ENCODE measurements around the gene VEGFB. TPM values are rescaled to one million over a fixed set of nuclear protein-coding genes. Genes with fewer than 3 reads are reported as not detected.

VEGFB gene
- total RNA-seq, result 77.6 TPM
- 157 TPM for polyA plus RNA-seq (ENCODE audit: insufficient read depth, low read depth, low replicate concordance)
- long read RNA-seq, donor 1, transcript VEGFB-201 (7 exons, 1,380 nt), result major isoform, 26 of 48 reads
- long read RNA-seq, donor 1, partial matches to known transcripts, result 18 of 48 reads
- long read RNA-seq, donor 1, other reads (novel, unspliced or antisense), result 0 of 48 reads
- long read RNA-seq, donor 2, transcript VEGFB-202 (7 exons, 979 nt), result minor isoform, 9 of 41 reads
- long read RNA-seq, donor 2, transcript VEGFB-201 (7 exons, 1,380 nt), result major isoform, 15 of 41 reads
- long read RNA-seq, donor 2, partial matches to known transcripts, result 17 of 41 reads
- long read RNA-seq, donor 2, other reads (novel, unspliced or antisense), result 0 of 41 reads
- long read RNA-seq, donor 3, transcript VEGFB-201 (7 exons, 1,380 nt), result major isoform, 15 of 24 reads
- long read RNA-seq, donor 3, transcript VEGFB-202 (7 exons, 979 nt), result minor isoform, 9 of 24 reads
- long read RNA-seq, donor 3, partial matches to known transcripts, result 0 of 24 reads
- long read RNA-seq, donor 3, other reads (novel, unspliced or antisense), result 0 of 24 reads
- long read RNA-seq, donor 4, transcript VEGFB-201 (7 exons, 1,380 nt), result major isoform, 18 of 19 reads
- long read RNA-seq, donor 4, partial matches to known transcripts, result 0 of 19 reads
- long read RNA-seq, donor 4, other reads (novel, unspliced or antisense), result 0 of 19 reads
- long read RNA-seq, donor 5, partial matches to known transcripts, result 0 of 3 reads
- long read RNA-seq, donor 5, other reads (novel, unspliced or antisense), result 0 of 3 reads
- long read RNA-seq, donor 6, transcript VEGFB-202 (7 exons, 979 nt), result minor isoform, 5 of 14 reads
- long read RNA-seq, donor 6, transcript VEGFB-201 (7 exons, 1,380 nt), result major isoform, 9 of 14 reads
- long read RNA-seq, donor 6, partial matches to known transcripts, result 0 of 14 reads
- long read RNA-seq, donor 6, other reads (novel, unspliced or antisense), result 0 of 14 reads
- long read RNA-seq, donor 7, transcript VEGFB-201 (7 exons, 1,380 nt), result major isoform, 22 of 72 reads
- long read RNA-seq, donor 7, transcript VEGFB-202 (7 exons, 979 nt), result minor isoform, 19 of 72 reads
- long read RNA-seq, donor 7, partial matches to known transcripts, result 15 of 72 reads
- long read RNA-seq, donor 7, other reads (novel, unspliced or antisense), result 14 of 72 reads
- long read RNA-seq, donor 8, transcript VEGFB-201 (7 exons, 1,380 nt), result major isoform, 8 of 25 reads
- long read RNA-seq, donor 8, partial matches to known transcripts, result 13 of 25 reads
- long read RNA-seq, donor 8, other reads (novel, unspliced or antisense), result 0 of 25 reads
- long read RNA-seq, donor 9, transcript VEGFB-202 (7 exons, 979 nt), result minor isoform, 6 of 15 reads
- long read RNA-seq, donor 9, transcript VEGFB-201 (7 exons, 1,380 nt), result major isoform, 9 of 15 reads
- long read RNA-seq, donor 9, partial matches to known transcripts, result 0 of 15 reads
- long read RNA-seq, donor 9, other reads (novel, unspliced or antisense), result 0 of 15 reads
- long read RNA-seq, donor 10, transcript VEGFB-202 (7 exons, 979 nt), result minor isoform, 5 of 16 reads
- long read RNA-seq, donor 10, transcript VEGFB-201 (7 exons, 1,380 nt), result major isoform, 10 of 16 reads
- long read RNA-seq, donor 10, partial matches to known transcripts, result 0 of 16 reads
- long read RNA-seq, donor 10, other reads (novel, unspliced or antisense), result 0 of 16 reads

- H3K36me3 ChIP-seq (ENCODE audit: control insufficient read depth in 2 of 3, insufficient read depth in 3 of 3, low read length in 3 of 3), result peaks cover 0 to 9% (median 8%) of the 10 kb centered on the region in 3 donors
- peak within 1 kb of the TSS; percentile 56 to 70 (median 62) for H3K4me3 ChIP-seq (ENCODE audit: low read length in 3 of 3)
- H3K9ac ChIP-seq (ENCODE audit: low read length in 3 of 3), result peak within 1 kb of the TSS; percentile 10 to 81 (median 71)
- no peaks in the 10 kb centered on the region for H3K27me3 ChIP-seq (ENCODE audit: control insufficient read depth, insufficient read depth, low read length)
- H3K4me1 ChIP-seq (ENCODE audit: control insufficient read depth in 2 of 3, insufficient read depth in 2 of 3, low read depth in 1 of 3, low read length in 3 of 3), result peaks cover 0 to 35% (median 31%) of the 10 kb centered on the region in 3 donors
- H3K9me3 ChIP-seq (ENCODE audit: control insufficient read depth in 2 of 3, insufficient read depth in 1 of 3, low read length in 3 of 3), result no peaks in the 10 kb centered on the region
- DNase-seq (peak; percentile 67 to 92 (median 84)), FAIRE-seq (no peak)
- intact Hi-C loops (cut with DNase I), result no loop called here
- peak within 1 kb of the TSS; percentile 86 for H3K27ac ChIP-seq (ENCODE audit: low read depth in 2 of 2, low read length in 2 of 2)
- no peak for TF ChIP-seq CTCF (IDR thresholded peaks at IDR 0.05; ENCODE audit: borderline replicate concordance, extremely low read depth, insufficient read depth)
Measured at GRCh38 chr11:64233913-64234586, at the start of gene VEGFB. TSS of gene VEGFB (plus strand) at chr11:64234584. CDS start at chr11:64234834, 250 bp downstream.

GRCh38 chr11:64185175-64185692 lies 49.1 kb upstream of the VEGFB start:
- peaks cover 0 to 3% (median 0%) of the 10 kb centered on the region in 3 donors for H3K36me3 ChIP-seq (ENCODE audit: control insufficient read depth in 2 of 3, insufficient read depth in 3 of 3, low read length in 3 of 3)
- peak in 2 of 5 donors; percentile 93 to 97 for DNase-seq
- peak overlapping the region; percentile 97 to 100 for H3K27ac ChIP-seq (ENCODE audit: low read depth in 2 of 2, low read length in 2 of 2)
- peak overlapping the region; percentile 43 to 98 (median 74) for H3K9ac ChIP-seq (ENCODE audit: low read length in 3 of 3)
- TF ChIP-seq CTCF (IDR thresholded peaks at IDR 0.05; ENCODE audit: borderline replicate concordance, extremely low read depth, insufficient read depth), result peak; percentile 43
- H3K27me3 ChIP-seq (ENCODE audit: control insufficient read depth, insufficient read depth, low read length), result no peaks in the 10 kb centered on the region
- H3K9me3 ChIP-seq (ENCODE audit: control insufficient read depth in 2 of 3, insufficient read depth in 1 of 3, low read length in 3 of 3), result no peaks in the 10 kb centered on the region
- peak overlapping the region; percentile 60 to 91 (median 72) for H3K4me3 ChIP-seq (ENCODE audit: low read length in 3 of 3)
- peaks cover 0 to 26% (median 18%) of the 10 kb centered on the region in 3 donors for H3K4me1 ChIP-seq (ENCODE audit: control insufficient read depth in 2 of 3, insufficient read depth in 2 of 3, low read depth in 1 of 3, low read length in 3 of 3)
- intact Hi-C loops (cut with DNase I), result no loop called here
- FAIRE-seq, result no peak

Measured in kidney (tissue), 22 donors.